Measurements from ENCODE around the gene ADCY3.
"Not testable (repeated sequence)": the region's sequence is repeated elsewhere in the genome, so short reads cannot be mapped to it uniquely, and the experiment has no call there.

The ADCY3 gene

DNA sequence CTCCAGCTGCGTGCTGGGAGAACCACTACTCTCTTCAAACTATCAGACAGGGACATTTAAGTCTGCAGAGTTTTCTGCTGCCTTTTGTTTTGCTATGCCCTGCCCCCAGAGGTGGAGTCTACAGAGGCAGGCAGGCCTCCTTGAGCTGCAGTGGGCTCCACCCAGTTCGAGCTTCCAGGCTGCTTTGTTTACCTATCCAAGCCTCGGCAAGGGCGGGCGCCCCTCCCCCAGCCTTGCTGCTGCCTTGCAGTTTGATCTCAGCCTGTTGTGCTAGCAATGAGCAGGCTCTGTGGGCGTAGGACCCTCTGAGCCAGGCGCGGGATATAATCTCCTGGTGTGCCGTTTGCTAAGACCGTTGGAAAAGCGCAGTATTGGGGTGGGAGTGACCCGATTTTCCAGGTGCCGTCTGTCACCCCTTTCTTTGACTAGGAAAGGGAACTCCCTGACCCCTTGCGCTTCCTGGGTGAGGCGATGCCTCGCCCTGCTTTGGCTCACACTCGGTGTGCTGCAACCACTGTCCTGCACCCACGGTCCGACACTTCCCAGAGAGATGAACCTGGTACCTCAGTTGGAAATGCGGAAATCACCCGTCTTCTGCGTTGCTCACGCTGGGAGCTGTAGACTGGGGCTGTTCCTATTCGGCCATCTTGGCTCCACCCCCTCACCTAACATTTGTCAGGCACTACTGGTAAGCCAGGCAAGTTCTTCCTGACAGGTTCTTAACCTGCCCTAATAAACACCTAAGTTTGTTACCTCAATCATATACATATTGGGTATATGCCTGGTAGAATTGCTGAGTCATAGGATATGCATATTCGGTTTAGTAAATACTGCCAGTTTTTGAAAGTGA is 114.0 kb downstream of the ADCY3 start:
- not testable (repeated sequence) for DNase-seq

DNA sequence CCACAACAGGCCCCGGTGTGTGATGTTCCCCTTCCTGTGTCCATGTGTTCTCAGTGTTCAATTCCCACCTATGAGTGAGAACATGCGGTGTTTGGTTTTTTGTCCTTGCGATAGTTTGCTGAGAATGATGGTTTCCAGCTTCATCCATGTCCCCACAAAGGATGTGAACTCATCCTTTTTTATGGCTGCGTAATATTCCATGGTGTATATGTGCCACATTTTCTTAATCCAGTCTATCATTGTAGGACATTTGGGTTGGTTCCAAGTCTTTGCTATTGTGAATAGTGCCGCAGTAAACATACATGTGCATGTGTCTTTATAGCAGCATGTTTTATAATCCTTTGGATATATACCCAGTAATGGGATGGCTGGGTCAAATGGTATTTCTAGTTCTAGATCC is 119.5 kb downstream of the ADCY3 start:
- not testable (repeated sequence) for DNase-seq

DNA sequence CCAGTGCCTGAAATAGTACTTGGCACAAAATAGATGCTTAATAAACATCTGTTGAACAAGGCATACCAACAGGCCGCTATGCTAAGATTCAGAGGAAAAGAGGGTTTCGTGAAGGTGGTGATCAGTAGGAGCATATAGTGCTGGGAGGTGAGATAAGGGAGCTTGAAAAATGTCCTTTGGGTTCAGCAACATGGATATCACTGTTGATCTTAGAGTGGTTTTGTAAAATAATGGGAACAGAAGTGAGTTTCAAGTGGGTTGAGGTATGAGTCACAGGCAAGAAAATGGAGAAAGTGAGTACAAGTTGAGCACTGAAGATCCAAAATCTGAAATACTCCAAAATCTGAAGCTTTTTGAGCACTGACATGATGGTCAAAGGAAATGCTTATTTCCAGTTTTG is 122.4 kb downstream of the ADCY3 start:
- no peak for DNase-seq

DNA sequence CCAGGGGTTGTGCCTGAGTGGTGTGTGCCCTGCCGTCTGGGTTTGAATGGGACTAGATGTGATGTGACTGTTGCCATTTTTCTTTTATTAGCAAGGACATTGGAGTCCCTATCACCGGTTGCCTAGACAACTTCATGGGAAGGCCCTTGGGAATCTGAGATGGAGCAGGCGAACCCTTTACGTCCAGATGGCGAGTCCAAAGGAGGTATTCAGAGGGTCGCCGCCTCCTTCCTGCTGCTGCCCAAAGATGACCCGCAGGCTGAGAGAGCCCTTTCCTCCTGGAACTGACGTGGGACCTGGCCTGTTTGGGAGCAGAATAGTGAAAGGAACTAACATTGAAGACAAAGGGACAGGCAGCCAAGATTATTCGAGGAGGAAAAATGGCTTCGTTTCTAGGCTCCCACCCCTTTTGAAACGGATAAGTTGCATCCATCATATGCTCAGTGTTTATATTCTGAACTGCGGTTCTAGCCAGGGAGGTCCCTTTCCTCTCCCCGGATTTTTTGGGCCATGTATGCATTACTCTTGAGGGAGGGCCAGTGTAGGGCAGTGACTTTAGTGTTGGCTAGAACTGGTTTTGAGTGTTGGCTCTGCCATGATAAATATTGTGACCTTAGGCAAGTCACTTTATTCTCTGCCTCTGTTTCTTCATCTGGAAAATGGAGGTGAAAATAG is 126.1 kb downstream of the ADCY3 start:
- DNase-seq: peak; percentile 57

DNA sequence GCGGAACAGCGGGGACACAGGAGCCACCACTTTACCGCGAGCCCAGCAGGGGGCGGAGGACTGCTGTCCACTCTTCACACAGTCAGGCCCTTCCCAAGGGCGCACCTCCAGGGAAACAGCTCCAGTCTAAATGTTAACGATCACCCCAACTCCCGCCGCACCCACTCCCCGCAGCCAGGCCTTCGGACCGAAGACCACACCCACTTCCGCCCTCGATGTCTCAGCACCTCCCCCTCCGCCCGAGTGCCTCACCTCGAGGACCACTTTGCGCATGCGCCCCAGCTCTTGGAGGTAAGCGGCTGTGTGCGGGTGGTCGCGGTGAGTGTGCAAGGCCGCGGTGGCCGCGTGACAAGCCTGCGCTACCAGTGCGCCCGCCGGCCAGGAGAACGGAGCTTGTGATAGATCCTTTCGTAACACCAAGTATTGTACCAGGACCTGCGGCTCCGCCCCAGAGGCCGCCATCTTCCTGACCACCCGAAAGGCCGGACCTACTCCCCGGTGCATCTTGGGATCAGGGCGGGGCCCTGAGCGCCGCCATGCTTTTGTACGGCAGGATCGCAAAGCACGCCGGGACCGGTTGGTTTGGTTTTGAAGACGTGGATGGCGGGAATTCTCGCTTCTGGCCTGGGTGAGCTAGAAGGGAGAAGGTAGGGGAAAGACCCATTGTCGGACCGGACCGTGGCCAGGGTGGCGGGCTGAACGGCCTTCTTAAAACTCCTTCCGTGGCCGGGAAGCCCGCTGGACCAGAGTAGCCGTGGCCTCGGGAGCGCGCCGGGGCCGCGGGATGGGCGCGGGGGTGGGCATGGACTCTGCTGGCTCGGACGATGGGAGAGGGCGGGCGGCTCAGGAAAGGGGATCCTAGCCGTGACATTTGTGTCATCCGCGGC is 126.9 kb downstream of the ADCY3 start, which contains the start of the genes CENPO and PTRHD1:
CENPO (plus strand) TSS at position 552 of the 887 bp plus-strand sequence. CDS start 495 bp downstream, outside the sequence.
PTRHD1 (minus strand) TSS at position 518 of the 887 bp plus-strand sequence; CDS start at position 504, 14 bp downstream.
- peak; percentile 97 for DNase-seq

DNA sequence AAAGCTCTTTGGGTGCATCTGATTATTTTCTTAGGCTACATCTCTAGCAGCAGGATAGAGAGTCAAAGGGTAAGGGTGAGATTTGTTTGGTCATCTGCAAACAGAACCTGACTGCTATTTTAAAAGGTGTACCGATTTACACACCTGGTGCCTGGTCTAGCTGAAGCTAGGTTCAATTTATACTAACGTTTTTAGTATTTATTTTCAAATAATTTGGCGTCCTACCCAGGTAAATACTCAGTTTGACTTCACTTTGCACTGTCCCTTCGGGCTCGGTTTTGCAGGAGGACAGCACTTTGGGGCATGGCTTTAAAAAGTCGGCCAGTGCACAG is 127.5 kb downstream of the ADCY3 start:
- DNase-seq: no peak

DNA sequence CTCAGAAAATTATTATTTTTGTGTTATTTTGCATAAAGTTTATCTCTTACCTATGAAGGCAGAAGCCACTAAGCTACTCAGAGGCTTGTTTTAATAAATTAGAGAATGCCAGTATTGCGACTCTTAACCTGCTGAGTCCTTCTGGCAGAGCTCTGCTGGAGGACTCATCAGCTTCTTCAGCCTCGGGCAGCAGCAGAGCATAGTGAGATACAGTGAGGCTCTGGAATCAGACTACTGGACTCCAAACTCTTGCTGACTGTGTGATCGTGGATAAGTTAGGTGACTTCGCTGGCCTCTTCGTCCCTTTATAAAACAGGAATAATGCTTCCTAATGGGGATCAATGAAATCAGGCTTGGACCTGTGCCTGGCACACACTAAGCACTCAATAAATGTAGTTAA is 128.6 kb downstream of the ADCY3 start:
- DNase-seq: no peak

DNA sequence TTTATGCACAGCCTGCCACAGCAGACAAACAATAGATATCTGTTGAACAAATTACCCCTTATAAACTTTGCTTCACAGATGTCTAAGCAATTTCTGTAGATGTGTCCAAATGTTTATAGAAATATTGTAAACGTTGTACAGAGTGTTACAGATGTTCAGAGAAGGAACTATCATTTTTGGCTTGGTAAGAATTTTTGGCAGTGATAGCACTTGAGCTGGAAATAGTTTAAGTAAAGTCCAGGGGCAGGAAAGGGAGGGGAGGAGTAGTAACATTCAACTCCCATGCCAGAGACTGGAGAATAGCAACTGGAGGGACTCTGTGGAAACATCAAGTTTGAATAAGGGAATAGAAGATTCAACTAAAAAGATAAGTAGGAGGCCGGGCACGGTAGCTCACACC is 131.2 kb downstream of the ADCY3 start:
- DNase-seq: no peak

DNA sequence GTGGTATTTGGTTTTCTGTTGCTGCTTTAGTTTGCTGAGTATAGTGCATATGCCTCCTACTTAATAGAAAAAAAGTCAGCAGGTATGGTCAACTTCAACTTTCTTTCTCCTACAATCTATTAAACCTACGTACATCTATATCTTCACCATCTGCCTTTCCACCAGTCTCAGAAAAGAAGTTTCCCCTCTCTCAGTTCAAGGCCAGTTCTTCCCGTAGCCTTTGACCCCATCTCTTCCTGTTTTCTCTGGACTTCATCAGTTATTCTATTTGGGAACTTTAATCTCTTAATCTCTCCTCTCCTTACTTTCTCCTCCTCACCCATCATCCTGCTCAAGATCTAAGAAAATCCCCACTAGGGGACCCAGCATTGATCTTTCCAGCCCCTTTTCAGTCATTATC is 132.5 kb downstream of the ADCY3 start:
- DNase-seq: no peak

DNA sequence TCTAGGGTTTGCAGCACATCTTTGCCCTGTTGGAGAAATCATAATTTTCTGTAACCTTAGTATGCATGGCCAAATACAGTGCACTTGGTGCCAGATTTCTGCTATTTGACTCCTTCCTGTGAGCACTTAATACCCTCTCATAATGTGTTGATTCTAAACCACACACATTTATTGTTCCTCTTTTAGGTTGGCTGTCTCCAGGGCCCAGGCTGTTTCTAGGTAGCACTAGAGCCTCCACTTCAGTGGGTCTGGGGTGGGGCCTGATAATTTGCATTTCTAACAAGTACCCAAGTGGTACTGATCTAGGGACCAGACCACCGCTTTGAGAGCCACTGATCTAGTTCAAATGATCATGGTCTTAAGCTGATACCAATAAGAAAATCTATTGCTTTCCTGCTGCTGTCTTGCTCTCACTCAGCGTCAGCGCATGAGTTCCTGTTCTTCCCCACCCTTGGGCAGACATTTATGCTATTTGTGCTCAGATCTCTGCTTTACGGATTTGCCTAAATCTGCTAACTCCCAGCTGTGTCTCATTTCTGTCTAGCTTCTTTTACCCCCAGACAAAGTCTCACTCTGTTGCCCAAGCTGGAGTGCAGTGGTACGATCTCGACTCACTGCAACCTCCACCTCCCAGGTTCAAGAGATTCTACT is 134.2 kb downstream of the ADCY3 start:
- DNase-seq: no peak

DNA sequence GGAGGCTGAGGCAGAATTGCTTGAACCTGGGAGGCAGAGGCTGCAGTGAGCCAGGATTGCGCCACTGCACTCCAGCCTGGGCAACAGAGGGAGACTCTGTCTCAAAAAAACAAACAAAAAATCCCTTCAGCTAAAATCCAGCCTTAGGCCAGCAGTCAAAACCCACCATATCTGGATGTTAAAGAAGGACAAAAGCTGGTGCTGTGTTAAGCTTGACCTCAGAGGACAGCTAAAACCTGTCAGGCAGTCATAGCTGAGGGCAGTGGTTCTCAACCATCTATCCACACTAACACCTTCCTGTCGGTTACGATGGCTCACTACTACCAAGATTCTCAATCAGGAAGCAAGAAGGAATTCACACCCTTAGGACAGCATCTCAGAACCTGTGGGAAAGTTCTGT is 136.4 kb downstream of the ADCY3 start:
- DNase-seq: no peak

DNA sequence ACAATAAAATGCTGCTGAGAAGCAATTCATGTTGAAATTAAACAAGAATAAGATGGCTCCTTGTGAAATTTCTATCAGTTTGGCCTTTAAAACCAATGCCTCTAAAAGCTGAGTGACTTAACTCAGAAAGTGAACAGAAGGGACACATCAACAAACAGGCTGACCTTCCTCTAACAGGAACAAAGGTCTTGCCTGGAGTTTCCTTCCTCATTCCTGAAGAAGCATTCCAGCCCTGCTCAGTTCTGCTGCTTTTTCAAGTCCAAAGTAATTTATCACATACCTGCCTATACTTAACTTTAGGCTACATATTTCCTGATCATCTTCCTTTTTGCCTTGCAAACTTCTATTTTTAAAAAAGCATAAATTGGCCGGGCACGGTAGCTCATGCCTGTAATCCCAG is 140.9 kb downstream of the ADCY3 start:
- no peak for DNase-seq

DNA sequence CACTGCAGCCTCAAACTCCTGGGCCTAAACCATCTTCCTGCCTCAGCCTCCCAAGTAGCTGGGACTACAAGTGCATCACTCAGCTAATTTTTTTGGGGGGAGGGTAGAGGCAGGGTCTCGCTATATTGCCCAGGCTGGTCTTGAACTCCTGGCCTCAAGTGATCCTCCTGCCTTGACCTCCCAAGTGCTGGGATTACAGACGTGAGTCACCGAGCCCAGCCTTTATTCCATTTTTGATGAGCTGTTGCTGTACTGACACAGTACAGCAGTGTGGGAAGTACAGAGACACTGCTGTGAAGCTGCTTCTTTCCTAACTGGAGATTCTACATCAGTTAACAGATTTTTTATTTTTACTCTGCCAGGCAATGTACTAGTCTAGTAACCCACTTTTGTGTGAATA is 145.7 kb downstream of the ADCY3 start:
- no peak for DNase-seq

DNA sequence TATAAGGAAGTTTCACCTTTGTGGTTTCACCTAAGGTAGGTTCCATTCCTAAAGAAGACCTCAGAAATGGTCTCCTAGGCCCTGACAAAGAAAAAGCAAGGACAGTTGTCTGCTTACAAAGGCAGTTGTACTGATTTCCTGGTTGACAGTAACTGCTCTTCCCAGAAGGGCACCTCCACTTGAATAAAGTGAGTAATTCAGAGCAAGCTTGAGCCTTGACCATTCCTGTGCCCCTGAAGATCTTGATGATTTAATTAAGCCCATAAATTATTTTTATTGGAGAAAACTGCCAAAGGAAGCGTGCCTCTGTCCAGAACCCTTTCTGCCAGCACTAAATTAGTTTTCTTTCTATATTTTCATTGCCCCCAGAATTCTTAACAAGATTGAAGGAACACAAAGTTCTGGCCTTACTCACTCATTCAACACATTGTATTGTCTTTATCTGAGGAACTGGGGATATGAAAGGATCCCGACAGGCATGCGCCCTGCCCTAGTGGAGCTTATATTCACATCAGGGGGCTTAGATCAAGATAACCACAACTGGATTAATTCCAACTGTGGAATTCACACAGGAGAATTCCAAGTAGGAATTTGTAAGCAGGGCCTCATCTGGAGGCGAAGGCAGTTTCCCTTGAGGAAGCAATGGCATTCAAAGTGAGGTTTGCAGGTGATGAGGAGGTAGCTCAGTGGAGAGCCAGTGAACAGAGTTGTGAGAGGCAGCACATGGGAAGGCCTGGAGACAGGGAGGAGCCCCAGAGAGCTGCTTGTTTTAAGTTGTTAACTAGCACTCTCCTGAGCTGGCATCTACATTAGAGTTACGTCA is 148.1 kb downstream of the ADCY3 start:
- no peak for DNase-seq

DNA sequence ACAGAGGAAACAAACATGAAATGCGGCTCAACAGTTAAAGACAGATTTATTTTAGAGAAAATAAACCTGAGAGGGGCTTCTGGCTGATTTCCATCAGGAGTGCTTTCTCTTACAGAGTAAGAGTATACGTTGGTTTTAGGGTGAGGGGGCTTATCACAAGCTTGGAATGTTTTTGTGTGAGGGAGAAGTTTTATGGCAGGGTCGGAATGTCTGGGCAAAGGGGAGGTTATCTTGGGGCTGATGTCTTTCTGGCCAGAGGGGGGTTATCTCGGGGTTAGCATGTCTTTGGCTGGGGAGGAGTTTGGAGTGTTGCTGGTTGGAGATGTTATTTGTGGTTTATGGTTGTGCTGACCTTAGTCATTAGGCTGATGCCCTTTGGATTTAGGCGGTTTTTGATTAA is 149.0 kb downstream of the ADCY3 start:
- no peak for DNase-seq

Data from activated CD8-positive, alpha-beta memory T cell treated with anti-CD3 and anti-CD28 coated beads, Interleukin-2, amount 50 U/mL, for 48 hours (primary cell).